Measurements from ENCODE around the gene DNAJB1. TPM values are rescaled to one million over a fixed set of nuclear protein-coding genes. Genes with fewer than 3 reads are reported as not detected.

The DNAJB1 gene
- total RNA-seq, 1 experiment from 2014 or later: 166 TPM

GRCh38 chr19:14502334-14503092, 15.7 kb downstream of the DNAJB1 start:
- H3K27ac ChIP-seq: no peak overlapping the region
- no peaks in the 10 kb centered on the region for H3K9me3 ChIP-seq (replicated peaks)
- peaks cover 4% of the 10 kb centered on the region; the same call in 1 of the 2 replicates for H3K27me3 ChIP-seq
- H3K4me1 ChIP-seq: 0 out of 2 replicates have a peak, but pooled peaks cover 6% of the 10 kb centered on the region
- H3K36me3 ChIP-seq: no peaks in the 10 kb centered on the region
- no peak for DNase-seq
- H3K4me3 ChIP-seq: no peak overlapping the region

- Histone ChIP-seq H3K36me3 (no peaks in the 10 kb centered on the region; the same call in 1 of the 2 replicates), H3K27ac (no peak overlapping the region)
- no peak for DNase-seq
Measured at GRCh38 chr19:14497228-14497921, 20.8 kb downstream of the DNAJB1 start.

DNA sequence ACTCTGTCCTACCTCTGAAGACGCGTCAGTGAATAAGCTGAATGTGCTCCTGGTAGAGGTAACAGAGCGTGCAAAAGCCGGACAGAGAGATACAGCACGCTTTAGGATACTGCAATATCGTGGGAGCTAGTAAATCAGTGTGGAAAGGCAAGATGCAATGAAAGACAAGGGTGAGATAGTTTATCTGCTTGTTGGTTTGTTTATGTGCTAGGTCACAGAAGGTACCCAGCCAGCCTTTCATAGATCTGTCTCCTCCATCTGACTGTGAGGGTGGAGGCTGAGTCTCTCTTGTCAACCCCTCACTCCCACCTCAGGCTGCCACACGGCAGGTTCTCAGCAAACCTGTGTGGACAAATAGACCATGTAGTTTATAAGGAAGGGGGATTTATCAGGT, 21.4 kb downstream of the DNAJB1 start:
- Histone ChIP-seq H3K27ac (no peak overlapping the region), H3K27me3 (no peaks in the 10 kb centered on the region), H3K9me3 (replicated peaks) (no peaks in the 10 kb centered on the region), H3K4me3 (peak overlapping the region; percentile 62), H3K4me1 (no peaks in the 10 kb centered on the region), H3K36me3 (no peaks in the 10 kb centered on the region; the same call in 1 of the 2 replicates)
- DNase-seq: no peak

More at GRCh38 chr19:14497228-14497921, 20.8 kb downstream of the DNAJB1 start:
- no peak overlapping the region for H3K4me3 ChIP-seq
- peaks cover 3% of the 10 kb centered on the region; the same call in 1 of the 2 replicates for H3K27me3 ChIP-seq
- H3K9me3 ChIP-seq (replicated peaks): no peaks in the 10 kb centered on the region
- no peaks in the 10 kb centered on the region for H3K4me1 ChIP-seq

GRCh38 chr19:14496029-14496833, 22.0 kb downstream of the DNAJB1 start, which contains the start of gene GIPC1:
Gene GIPC1, minus strand, starts transcription at chr19:14496127. Its CDS starts 13,151 bp downstream, at chr19:14482976.
- Histone ChIP-seq H3K9me3 (replicated peaks) (no peaks in the 10 kb centered on the region), H3K36me3 (peaks cover 5% of the 10 kb centered on the region), H3K27me3 (no peaks in the 10 kb centered on the region), H3K4me3 (peak within 1 kb of the TSS; percentile 62), H3K27ac (no peak within 1 kb of the TSS), H3K4me1 (no peaks in the 10 kb centered on the region)
- DNase-seq: peak; percentile 99 to 100

DNA sequence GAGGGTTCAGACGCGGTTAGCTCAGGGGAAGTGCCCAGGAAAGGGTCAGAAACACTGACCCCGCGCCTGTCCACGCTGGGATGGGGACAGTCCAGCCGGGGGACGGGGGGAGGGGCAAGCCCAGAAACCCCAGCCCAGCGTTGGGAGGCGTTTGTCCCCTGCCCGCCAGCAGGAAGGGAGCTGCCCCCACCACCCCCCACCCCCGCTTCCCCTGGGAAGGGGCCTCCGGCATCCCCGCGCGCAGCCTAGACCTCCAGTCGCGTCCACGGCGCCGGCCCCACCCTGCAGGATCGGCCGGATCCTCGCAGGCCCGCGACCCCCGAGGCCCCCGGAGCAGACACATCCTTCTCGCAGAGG, 22.5 kb downstream of the DNAJB1 start:
- Histone ChIP-seq H3K9me3 (replicated peaks) (no peaks in the 10 kb centered on the region), H3K4me3 (peak overlapping the region; percentile 62), H3K27ac (no peak overlapping the region), H3K36me3 (peaks cover 5% of the 10 kb centered on the region), H3K4me1 (no peaks in the 10 kb centered on the region), H3K27me3 (no peaks in the 10 kb centered on the region)
- peak in 1 of 2 experiments; percentile 38 for DNase-seq

GRCh38 chr19:14494910-14495671, 23.1 kb downstream of the DNAJB1 start:
- H3K9me3 ChIP-seq (replicated peaks): no peaks in the 10 kb centered on the region
- DNase-seq: no peak
- H3K27ac ChIP-seq: no peak overlapping the region
- peak overlapping the region; percentile 62 for H3K4me3 ChIP-seq
- H3K4me1 ChIP-seq: no peaks in the 10 kb centered on the region
- no peaks in the 10 kb centered on the region for H3K27me3 ChIP-seq
- H3K36me3 ChIP-seq: peaks cover 5% of the 10 kb centered on the region

- Histone ChIP-seq H3K4me1 (no peaks in the 10 kb centered on the region), H3K27me3 (no peaks in the 10 kb centered on the region), H3K4me3 (no peak overlapping the region), H3K9me3 (replicated peaks) (no peaks in the 10 kb centered on the region), H3K27ac (no peak overlapping the region), H3K36me3 (peaks cover 5% of the 10 kb centered on the region)
- DNase-seq: no peak
Measured at GRCh38 chr19:14494411-14494810, 23.8 kb downstream of the DNAJB1 start.

DNA sequence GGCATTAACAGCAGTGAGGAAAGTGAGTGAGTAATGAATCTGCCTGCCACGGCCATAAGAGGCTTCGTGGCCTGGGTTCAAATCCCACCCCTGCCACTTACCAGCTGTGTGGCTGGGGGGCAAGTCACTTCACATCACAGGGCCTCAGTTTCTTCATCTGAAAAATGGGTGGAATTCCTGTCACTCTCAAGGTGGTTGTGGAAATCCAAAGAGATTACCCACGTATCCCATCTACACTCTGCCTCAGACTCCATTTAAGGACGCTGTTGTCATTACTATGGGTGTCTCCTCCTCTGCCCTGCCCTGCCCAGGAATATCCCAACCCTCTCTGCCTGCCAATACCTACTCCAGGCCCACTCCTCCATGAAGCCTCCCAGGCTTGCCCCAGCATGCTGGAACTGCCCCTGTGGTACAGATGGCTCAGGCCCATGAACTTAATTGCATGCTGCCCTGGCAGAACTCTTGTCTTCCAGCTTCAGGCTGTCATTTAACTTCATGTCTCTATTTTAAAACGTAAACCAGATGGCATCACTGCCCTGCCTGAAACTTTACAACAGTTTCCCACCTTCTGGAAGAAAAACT, 25.4 kb downstream of the DNAJB1 start:
- H3K4me3 ChIP-seq: no peak overlapping the region
- H3K4me1 ChIP-seq: no peaks in the 10 kb centered on the region
- H3K27me3 ChIP-seq: no peaks in the 10 kb centered on the region
- no peak for DNase-seq
- H3K27ac ChIP-seq: no peak overlapping the region
- no peaks in the 10 kb centered on the region for H3K9me3 ChIP-seq (replicated peaks)
- H3K36me3 ChIP-seq: peaks cover 10% of the 10 kb centered on the region

DNA sequence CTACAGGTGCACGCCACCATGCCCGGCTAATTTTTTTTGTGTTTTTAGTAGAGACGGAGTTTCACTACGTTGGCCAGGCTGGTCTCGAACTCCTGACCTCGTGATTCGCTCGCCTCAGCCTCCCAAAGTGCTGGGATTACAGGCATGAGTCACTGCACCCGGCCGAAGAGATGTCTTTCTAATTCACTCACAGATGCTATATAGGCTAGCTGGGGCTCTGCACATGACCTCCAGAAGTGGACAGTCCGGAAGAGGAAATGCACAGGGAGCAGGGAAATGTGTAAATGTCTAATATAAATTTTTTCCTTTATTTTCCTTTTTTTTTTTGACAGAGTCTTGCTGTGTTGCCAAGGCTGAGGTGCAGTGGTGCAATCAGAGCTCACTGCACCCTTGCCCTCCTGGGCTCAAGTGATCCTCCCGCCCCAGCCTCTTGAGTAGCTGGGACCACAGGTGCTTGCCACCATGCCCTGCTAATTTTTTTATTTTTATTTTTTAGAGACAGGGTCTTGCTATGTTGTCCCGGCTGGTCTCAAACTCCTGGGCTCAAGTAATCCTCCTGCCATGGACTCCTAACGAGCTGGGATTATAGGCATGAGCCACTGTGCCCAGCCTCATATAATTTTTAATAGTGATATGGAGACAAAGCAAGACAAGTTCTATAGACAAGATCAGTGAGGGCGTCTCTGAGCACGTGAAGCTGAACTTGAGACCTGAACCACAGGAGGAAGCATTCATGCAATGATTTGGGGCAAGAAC, 30.6 kb downstream of the DNAJB1 start:
- H3K4me1 ChIP-seq: no peaks in the 10 kb centered on the region
- no peak overlapping the region for H3K27ac ChIP-seq
- no peak overlapping the region for H3K4me3 ChIP-seq
- H3K27me3 ChIP-seq: no peaks in the 10 kb centered on the region
- no peaks in the 10 kb centered on the region for H3K9me3 ChIP-seq (replicated peaks)
- peaks cover 13% of the 10 kb centered on the region for H3K36me3 ChIP-seq
- no peak for DNase-seq

DNA sequence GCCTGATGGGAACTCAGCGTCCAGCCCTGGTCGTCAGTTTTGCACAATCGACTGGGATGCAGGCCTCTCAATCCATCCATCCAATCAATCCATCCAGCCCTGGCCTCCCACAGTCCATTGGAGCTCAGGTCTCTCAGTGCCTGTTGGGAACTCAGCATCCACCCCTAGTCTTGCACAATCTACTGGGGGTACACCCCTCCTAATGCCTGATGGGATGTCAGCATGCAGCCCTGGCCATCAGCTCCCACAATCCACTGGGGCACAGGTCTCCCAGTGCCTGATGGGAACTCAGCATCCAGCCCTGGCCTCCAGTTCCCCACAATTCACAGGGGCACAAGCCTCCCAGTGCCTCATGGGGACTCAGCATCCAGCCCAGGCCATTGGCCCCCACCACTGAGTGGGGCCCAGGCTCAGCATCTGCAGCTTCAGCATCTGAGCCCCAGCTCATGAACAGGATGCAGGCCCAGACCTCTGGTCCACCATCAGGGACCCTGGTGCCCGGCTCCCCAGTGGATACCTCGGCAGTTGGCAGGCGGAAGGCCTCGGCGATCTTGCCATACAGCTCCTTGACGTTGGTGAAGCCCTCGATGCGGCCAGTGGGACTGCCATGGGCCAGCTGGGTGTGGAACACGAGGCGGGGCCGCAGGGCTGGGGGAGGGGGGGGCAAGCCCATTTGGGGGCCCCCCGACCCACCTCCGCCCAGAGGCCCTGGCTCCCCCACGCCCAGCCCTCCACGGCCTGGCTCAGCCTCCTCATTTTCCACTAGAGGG, 35.8 kb downstream of the DNAJB1 start:
- H3K27me3 ChIP-seq: no peaks in the 10 kb centered on the region
- no peak overlapping the region for H3K27ac ChIP-seq
- no peak overlapping the region for H3K4me3 ChIP-seq
- H3K36me3 ChIP-seq: peaks cover 22% of the 10 kb centered on the region
- no peaks in the 10 kb centered on the region for H3K9me3 ChIP-seq (replicated peaks)
- H3K4me1 ChIP-seq: peaks cover 6% of the 10 kb centered on the region
- no peak for DNase-seq

- Histone ChIP-seq H3K4me3 (no peak overlapping the region), H3K27me3 (no peaks in the 10 kb centered on the region), H3K36me3 (peaks cover 20% of the 10 kb centered on the region), H3K27ac (no peak overlapping the region), H3K9me3 (replicated peaks) (no peaks in the 10 kb centered on the region), H3K4me1 (peaks cover 7% of the 10 kb centered on the region)
- no peak for DNase-seq
Measured at GRCh38 chr19:14480700-14481079, 37.5 kb downstream of the DNAJB1 start.

GRCh38 chr19:14479975-14480699, 38.1 kb downstream of the DNAJB1 start:
- peak; percentile 54 to 73 for DNase-seq
- H3K4me1 ChIP-seq: peaks cover 9% of the 10 kb centered on the region
- H3K4me3 ChIP-seq: no peak overlapping the region
- H3K9me3 ChIP-seq (replicated peaks): no peaks in the 10 kb centered on the region
- peaks cover 20% of the 10 kb centered on the region for H3K36me3 ChIP-seq
- no peaks in the 10 kb centered on the region for H3K27me3 ChIP-seq
- no peak overlapping the region for H3K27ac ChIP-seq

Measured in SJCRH30 (cell line).